Choroid plexus epithelial cell (primary cell): ENCODE data around the gene CADM1.

Source experiments
- DNase-seq: peaks from one replicate; pipeline ENCODE4 v3.0.0-alpha.2; 2010; ENCODE audit warnings: low read depth
- H3K4me3 ChIP-seq: 2 replicates; pipeline ENCODE4 v1.5.1; 2011; ENCODE audit warnings: low read depth, mild to moderate bottlenecking, control low read depth, low read length, moderate library complexity
- CTCF ChIP-seq: conservative IDR thresholded peaks from 2 replicates; pipeline ENCODE4 v1.5.1; 2011; ENCODE audit warnings: low read depth, mild to moderate bottlenecking, control low read depth, inconsistent platforms, low read length, moderate library complexity

CADM1 gene

GRCh38 chr11:115459563-115459962 lies 44.7 kb downstream of the CADM1 start:
- no peak overlapping the region for H3K4me3 ChIP-seq
- DNase-seq: peak; percentile 2
- no peak for TF ChIP-seq CTCF

GRCh38 chr11:115458877-115459276 lies 45.3 kb downstream of the CADM1 start:
- no peak for DNase-seq
- no peak overlapping the region for H3K4me3 ChIP-seq
- TF ChIP-seq CTCF: no peak

- no peak for TF ChIP-seq CTCF
- DNase-seq: no peak
- H3K4me3 ChIP-seq: no peak overlapping the region
These were observed 48.2 kb downstream of the CADM1 start for GRCh38 chr11:115456019-115456418.

- H3K4me3 ChIP-seq: no peak overlapping the region
- TF ChIP-seq CTCF: no peak
- DNase-seq: no peak
These were observed 48.6 kb downstream of the CADM1 start for GRCh38 chr11:115455613-115456012.

GRCh38 chr11:115454525-115454924 lies 49.7 kb downstream of the CADM1 start:
- no peak for DNase-seq
- H3K4me3 ChIP-seq: no peak overlapping the region
- TF ChIP-seq CTCF: no peak

- DNase-seq: no peak
- TF ChIP-seq CTCF: no peak
These were observed 50.3 kb downstream of the CADM1 start for GRCh38 chr11:115453693-115454490.

GRCh38 chr11:115452241-115452640 lies 52.0 kb downstream of the CADM1 start:
- DNase-seq: no peak
- no peak for TF ChIP-seq CTCF
- H3K4me3 ChIP-seq: no peak overlapping the region

More at GRCh38 chr11:115453693-115454490, 50.3 kb downstream of the CADM1 start:
- H3K4me3 ChIP-seq: no peak overlapping the region
